GM21576 (cell line): ENCODE measurements around the gene SERPINE1.

Experiments used
- ATAC-seq: cut with Tn5 transposase; IDR thresholded peaks from one replicate; pipeline ENCODE4 v1.9.1; 2021; ENCODE audit warnings: mild to moderate bottlenecking, moderate library complexity; ENCODE audit not compliant: unreplicated experiment

The SERPINE1 gene

GRCh38 chr7:101166909-101167644, 40.2 kb downstream of the SERPINE1 start:
- no peak for ATAC-seq

GRCh38 chr7:101167645-101168411, 40.9 kb downstream of the SERPINE1 start:
- no peak for ATAC-seq

GRCh38 chr7:101168412-101169049, 41.6 kb downstream of the SERPINE1 start:
- no peak for ATAC-seq

- no peak for ATAC-seq
Observed at GRCh38 chr7:101169110-101169837, 42.4 kb downstream of the SERPINE1 start.

GRCh38 chr7:101169838-101170551, 43.1 kb downstream of the SERPINE1 start:
- ATAC-seq = no peak

- no peak for ATAC-seq
Observed at GRCh38 chr7:101170617-101171441, 43.9 kb downstream of the SERPINE1 start.

- ATAC-seq = no peak
Observed at GRCh38 chr7:101171442-101171837, 44.5 kb downstream of the SERPINE1 start.

GRCh38 chr7:101172005-101172853, 45.3 kb downstream of the SERPINE1 start:
- ATAC-seq = no peak

- ATAC-seq = no peak
Observed at GRCh38 chr7:101172854-101173751, 46.2 kb downstream of the SERPINE1 start.

- ATAC-seq = no peak
Observed at GRCh38 chr7:101173752-101174244, 46.9 kb downstream of the SERPINE1 start.

GRCh38 chr7:101174322-101174854, 47.5 kb downstream of the SERPINE1 start:
- ATAC-seq = no peak

GRCh38 chr7:101175664-101176063, 48.8 kb downstream of the SERPINE1 start:
- ATAC-seq = no peak

GRCh38 chr7:101177644-101178043, 50.7 kb downstream of the SERPINE1 start:
- no peak for ATAC-seq

GRCh38 chr7:101179117-101179516, 52.2 kb downstream of the SERPINE1 start:
- ATAC-seq = no peak

GRCh38 chr7:101179713-101180112, 52.8 kb downstream of the SERPINE1 start:
- no peak for ATAC-seq

- no peak for ATAC-seq
Observed at GRCh38 chr7:101180130-101180755, 53.3 kb downstream of the SERPINE1 start, which contains the start of gene NAT16. Gene NAT16 (minus strand): TSS chr7:101180293. CDS start chr7:101174807, 5,486 bp downstream.
